SK-N-SH (cell line): ENCODE data around the gene GAR1. TPM values are rescaled to one million over a fixed set of nuclear protein-coding genes. Genes with fewer than 3 reads are reported as not detected.

Experiments
- CTCF ChIA-PET: fragments of 300-600, 350-600 bp; formaldehyde crosslinking; extraction: SDS; loops from one replicate; lab custom pipeline; 2021; lab: Yijun Ruan, JAX
- POLR2A ChIA-PET: fragments of 350-600 bp; sonication (Branson Sonifier 250); formaldehyde crosslinking; extraction: SDS; loops from one replicate; lab custom pipeline; 2020; ENCODE audit warnings: antibody characterized with exemption, inconsistent platforms; lab: Yijun Ruan, JAX
- DNase-seq: peaks from one replicate; pipeline ENCODE4 v3.0.0; 2012
- H2AFZ ChIP-seq: fragments of 200-600 bp; sonication (generic); 2 replicates; pipeline ENCODE4 v1.8.1; 2016; ENCODE audit warnings: antibody characterized with exemption, mild to moderate bottlenecking, low read depth
- H3F3A ChIP-seq: fragments of 200-600 bp; sonication (generic); replicated peaks from 2 replicates; pipeline ENCODE3; 2016; ENCODE audit warnings: antibody characterized with exemption, mild to moderate bottlenecking; ENCODE audit not compliant: insufficient read depth
- H3K27ac ChIP-seq, 2 experiments: fragments of 200-500 bp in 1 of 2; fragments of 200-600 bp in 1 of 2; sonication (Bioruptor generic) in 1 of 2; sonication (generic), shearing (Covaris generic) in 1 of 2; 2 replicates each; pipeline versions ENCODE4 v1.5.1 to v1.6.1; 2014 to 2016; ENCODE audit warnings: low read depth in 2 of 2, inconsistent platforms in 1 of 2, low read length in 1 of 2, mild to moderate bottlenecking in 1 of 2, mixed read lengths in 1 of 2
- H3K27me3 ChIP-seq: fragments of 200-600 bp; sonication (generic), shearing (Covaris generic); 2 replicates; pipeline ENCODE4 v1.6.1; 2016; ENCODE audit warnings: mixed run types; ENCODE audit not compliant: insufficient read depth
- H3K36me3 ChIP-seq, 2 experiments: fragments of 200-500 bp in 1 of 2; fragments of 200-600 bp in 1 of 2; sonication (Bioruptor generic) in 1 of 2; sonication (generic) in 1 of 2; replicated peaks in 1 of 2; 2 replicates each; pipeline versions ENCODE3 to v1.5.1; 2014 to 2016; ENCODE audit warnings: low read length in 1 of 2, mild to moderate bottlenecking in 1 of 2; ENCODE audit not compliant: insufficient read depth in 2 of 2, control insufficient read depth in 1 of 2
- H3K4me1 ChIP-seq, 2 experiments: fragments of 200-500 bp in 1 of 2; fragments of 200-600 bp in 1 of 2; sonication (Bioruptor generic) in 1 of 2; sonication (generic), shearing (Covaris generic) in 1 of 2; 2 replicates each; pipeline versions ENCODE4 v1.5.1 to v1.6.1; 2014 to 2016; ENCODE audit warnings: low read depth in 1 of 2, low read length in 1 of 2, mixed run types in 1 of 2; ENCODE audit not compliant: insufficient read depth in 2 of 2, control insufficient read depth in 1 of 2
- H3K4me2 ChIP-seq: fragments of 200-600 bp; sonication (generic), shearing (Covaris generic); 2 replicates; pipeline ENCODE4 v1.6.1; 2017; ENCODE audit warnings: mixed run types
- H3K4me3 ChIP-seq, 2 experiments: fragments of 200-500 bp in 1 of 2; fragments of 200-600 bp in 1 of 2; sonication (Bioruptor generic) in 1 of 2; sonication (generic), shearing (Covaris generic) in 1 of 2; 2 replicates each; pipeline versions ENCODE4 v1.5.1 to v1.8.1; 2014 to 2016; ENCODE audit warnings: low read depth in 2 of 2, inconsistent platforms in 1 of 2, low read length in 1 of 2, mild to moderate bottlenecking in 1 of 2, mixed read lengths in 1 of 2, moderate library complexity in 1 of 2
- H3K79me2 ChIP-seq: fragments of 200-600 bp; sonication (generic); 2 replicates; pipeline ENCODE4 v1.8.1; 2017; ENCODE audit warnings: mild to moderate bottlenecking; ENCODE audit not compliant: insufficient read depth
- H3K9ac ChIP-seq: fragments of 200-600 bp; sonication (generic); 2 replicates; pipeline ENCODE4 v1.6.1; 2017; ENCODE audit warnings: mixed run types
- H3K9me2 ChIP-seq: fragments of 200-600 bp; sonication (generic); 2 replicates; pipeline ENCODE4 v1.6.1; 2017; ENCODE audit warnings: mixed run types
- H3K9me3 ChIP-seq: fragments of 200-600 bp; sonication (generic); 2 replicates; pipeline ENCODE4 v1.6.1; 2017; ENCODE audit warnings: mixed run types, mild to moderate bottlenecking, moderate library complexity
- H4K20me1 ChIP-seq: fragments of 200-600 bp; sonication (generic); 2 replicates; pipeline ENCODE4 v1.6.1; 2017; ENCODE audit warnings: mild to moderate bottlenecking, mixed run types; ENCODE audit not compliant: insufficient read depth
- CHD2 ChIP-seq: fragments of 150-350 bp; IDR thresholded peaks from 2 replicates; pipeline ENCODE4 v1.6.1; 2018; ENCODE audit warnings: low read length; ENCODE audit not compliant: partially characterized antibody
- GATA2 ChIP-seq: sonication (generic); formaldehyde crosslinking; IDR thresholded peaks from 2 replicates; pipeline ENCODE4 v1.5.0; 2020; ENCODE audit warnings: mild to moderate bottlenecking, missing genetic modification reagents
- MXI1 ChIP-seq: IDR thresholded peaks from 2 replicates; pipeline ENCODE4 v1.6.1; 2012; ENCODE audit warnings: mild to moderate bottlenecking, low read depth, low read length, improper control_type of control experiment
- NFIC ChIP-seq: IDR thresholded peaks from 2 replicates; pipeline ENCODE4 v1.4.0; 2012; ENCODE audit warnings: borderline replicate concordance
- RAD21 ChIP-seq: IDR thresholded peaks from 2 replicates; pipeline ENCODE4 v1.6.1; 2012; ENCODE audit warnings: mild to moderate bottlenecking, low read length
- RXRA ChIP-seq: IDR thresholded peaks from 2 replicates; pipeline ENCODE4 v1.4.0; 2012; ENCODE audit warnings: low read depth, mild to moderate bottlenecking, borderline replicate concordance
- TAF1 ChIP-seq: IDR thresholded peaks from 2 replicates; pipeline ENCODE4 v1.6.1; 2012; ENCODE audit warnings: low read depth, mild to moderate bottlenecking, low read length, moderate library complexity, borderline replicate concordance
- TEAD4 ChIP-seq: IDR thresholded peaks from 2 replicates; pipeline ENCODE4 v1.4.0; 2012; ENCODE audit warnings: mild to moderate bottlenecking, borderline replicate concordance; ENCODE audit not compliant: insufficient read depth
- YY1 ChIP-seq: IDR thresholded peaks from 2 replicates; pipeline ENCODE4 v1.4.0; 2012; ENCODE audit warnings: low read depth, mild to moderate bottlenecking
- WGBS: methylation state at CpG from one replicate; pipeline ENCODE4 v1.1.6; 2017; ENCODE audit warnings: low lambda C conversion rate; 5-methylcytosine and 5-hydroxymethylcytosine counted together
- polyA plus RNA-seq, 3 experiments: library from polyadenylated mRNA; depleted of rRNA; stranded (reverse); fragments of >200 nt; gene quantifications; 2 replicates each; pipeline ENCODE4 v1.2.3, GENCODE V29; 2012
- TF ChIP-seq, protein P1 (sequence below): IDR thresholded peaks from 2 replicates; pipeline ENCODE4; 2012
- TF ChIP-seq, protein P2 (sequence below): fragments of 150-350 bp; IDR thresholded peaks from 2 replicates; pipeline ENCODE4 v1.6.1; 2016; ENCODE audit warnings: mild to moderate bottlenecking, low read depth, low read length

GAR1 gene
- polyA plus RNA-seq, 1 of the 3 experiments (the other 2 are of a cell fraction) = 40.5 TPM

DNA sequence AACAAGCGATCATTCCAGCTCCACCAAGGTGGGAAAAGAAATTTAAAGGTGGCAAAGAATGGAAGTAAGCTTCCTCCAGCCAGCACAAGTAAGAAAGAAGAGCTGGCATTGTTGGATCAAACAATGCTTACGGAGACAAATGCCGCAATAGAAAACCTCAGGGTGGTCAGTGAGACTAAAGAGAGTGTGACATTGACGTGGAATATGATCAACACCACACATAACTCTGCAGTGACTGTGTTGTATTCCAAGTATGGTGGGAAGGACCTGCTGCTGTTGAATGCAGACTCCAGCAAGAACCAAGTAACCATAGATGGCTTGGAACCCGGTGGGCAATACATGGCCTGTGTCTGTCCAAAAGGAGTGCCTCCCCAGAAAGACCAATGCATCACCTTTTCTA, 54.5 kb downstream of the GAR1 start:
- no peak for DNase-seq
- Histone ChIP-seq H3K27me3 (no peaks in the 10 kb centered on the region), H4K20me1 (no peaks in the 10 kb centered on the region), H3K9me3 (no peaks in the 10 kb centered on the region), H3K4me1 (no peaks in the 10 kb centered on the region), H3K79me2 (no peaks in the 10 kb centered on the region), H3K4me3 (no peak overlapping the region), H3K9ac (no peak overlapping the region), H3K36me3 (no peaks in the 10 kb centered on the region), H3K4me2 (no peak overlapping the region), H3F3A (no peaks in the 10 kb centered on the region), H2AFZ (no peak overlapping the region), H3K27ac (no peak overlapping the region), H3K9me2 (no peaks in the 10 kb centered on the region)
- POLR2A ChIA-PET = no interaction called here
- 18% methylated on average over 5 of the region's 5 CpGs for WGBS
- CTCF ChIA-PET = no interaction called here
- no peak for TF ChIP-seq RXRA
- TF ChIP-seq, protein P1, sequence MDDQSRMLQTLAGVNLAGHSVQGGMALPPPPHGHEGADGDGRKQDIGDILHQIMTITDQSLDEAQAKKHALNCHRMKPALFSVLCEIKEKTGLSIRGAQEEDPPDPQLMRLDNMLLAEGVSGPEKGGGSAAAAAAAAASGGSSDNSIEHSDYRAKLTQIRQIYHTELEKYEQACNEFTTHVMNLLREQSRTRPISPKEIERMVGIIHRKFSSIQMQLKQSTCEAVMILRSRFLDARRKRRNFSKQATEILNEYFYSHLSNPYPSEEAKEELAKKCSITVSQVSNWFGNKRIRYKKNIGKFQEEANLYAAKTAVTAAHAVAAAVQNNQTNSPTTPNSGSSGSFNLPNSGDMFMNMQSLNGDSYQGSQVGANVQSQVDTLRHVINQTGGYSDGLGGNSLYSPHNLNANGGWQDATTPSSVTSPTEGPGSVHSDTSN = no peak
- TF ChIP-seq, protein P2, sequence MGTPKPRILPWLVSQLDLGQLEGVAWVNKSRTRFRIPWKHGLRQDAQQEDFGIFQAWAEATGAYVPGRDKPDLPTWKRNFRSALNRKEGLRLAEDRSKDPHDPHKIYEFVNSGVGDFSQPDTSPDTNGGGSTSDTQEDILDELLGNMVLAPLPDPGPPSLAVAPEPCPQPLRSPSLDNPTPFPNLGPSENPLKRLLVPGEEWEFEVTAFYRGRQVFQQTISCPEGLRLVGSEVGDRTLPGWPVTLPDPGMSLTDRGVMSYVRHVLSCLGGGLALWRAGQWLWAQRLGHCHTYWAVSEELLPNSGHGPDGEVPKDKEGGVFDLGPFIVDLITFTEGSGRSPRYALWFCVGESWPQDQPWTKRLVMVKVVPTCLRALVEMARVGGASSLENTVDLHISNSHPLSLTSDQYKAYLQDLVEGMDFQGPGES = no peak
- no peak for TF ChIP-seq CHD2
- no peak for TF ChIP-seq NFIC
- TF ChIP-seq YY1 = no peak
- no peak for TF ChIP-seq TEAD4
- no peak for TF ChIP-seq TAF1
- TF ChIP-seq RAD21 = no peak
- TF ChIP-seq GATA2 = no peak

DNA sequence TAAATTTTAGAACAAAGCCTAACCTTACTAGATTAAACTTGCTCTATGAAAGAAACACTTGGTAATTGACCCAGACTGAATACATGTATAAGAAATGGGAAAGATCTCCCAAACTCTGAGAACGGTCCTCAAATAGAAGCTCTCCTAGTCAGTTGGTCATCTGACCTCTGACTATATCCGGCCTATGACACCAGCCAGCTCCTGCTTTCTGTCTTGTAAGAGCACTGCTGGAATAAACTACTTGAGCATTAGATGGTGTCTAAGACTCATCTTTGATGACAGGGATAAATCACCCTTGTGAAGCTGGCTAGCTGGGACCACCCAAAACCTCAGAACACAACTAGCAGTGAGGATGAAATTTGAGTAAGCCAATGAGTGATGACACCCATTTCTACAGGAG, 56.5 kb downstream of the GAR1 start:
- H3K4me3 ChIP-seq = no peak overlapping the region
- H3K79me2 ChIP-seq = no peaks in the 10 kb centered on the region
- TF ChIP-seq MXI1 = no peak
- H3K9me2 ChIP-seq = no peaks in the 10 kb centered on the region
- no peak overlapping the region for H3K9ac ChIP-seq
- 50% methylated on average over 2 of the region's 2 CpGs for WGBS
- no peaks in the 10 kb centered on the region for H3K4me1 ChIP-seq
- no peak overlapping the region for H2AFZ ChIP-seq
- H3K9me3 ChIP-seq = no peaks in the 10 kb centered on the region
- no peaks in the 10 kb centered on the region for H3K27me3 ChIP-seq
- no peak overlapping the region for H3K27ac ChIP-seq
- POLR2A ChIA-PET = no interaction called here
- H3F3A ChIP-seq = no peaks in the 10 kb centered on the region
- H3K36me3 ChIP-seq = no peaks in the 10 kb centered on the region
- CTCF ChIA-PET = no interaction called here
- DNase-seq = no peak
- H3K4me2 ChIP-seq = no peak overlapping the region
- H4K20me1 ChIP-seq = no peaks in the 10 kb centered on the region
